ENCODE results near the gene PRAMEF8. TPM values are rescaled to one million over a fixed set of nuclear protein-coding genes. Genes with fewer than 3 reads are reported as not detected.
"Not testable (repeated sequence)": the region's sequence is repeated elsewhere in the genome, so short reads cannot be mapped to it uniquely, and the experiment has no call there.

Gene PRAMEF8
- total RNA-seq, 2 experiments from 2014 or later = not detected

GRCh38 chr1:13243536-13244263, 41.2 kb downstream of the PRAMEF8 start:
- not testable (repeated sequence) for H3K9me3 Mint-ChIP-seq; H3K27me3 Mint-ChIP-seq; ATAC-seq (ENCODE audit: low read depth); H3K27ac Mint-ChIP-seq; H3K36me3 Mint-ChIP-seq; DNase-seq; H3K4me3 Mint-ChIP-seq; H3K4me1 Mint-ChIP-seq
- POLR2A ChIA-PET = interaction anchor here (0.7 kb wide), 1 partner anchor 576 kb away, joined by 3 read pairs; no protein-coding TSS in a partner anchor

GRCh38 chr1:13239633-13240032, 45.3 kb downstream of the PRAMEF8 start:
- H3K4me3 Mint-ChIP-seq; POLR2A ChIA-PET; H3K36me3 Mint-ChIP-seq; DNase-seq; ATAC-seq (ENCODE audit: low read depth); H3K27me3 Mint-ChIP-seq; H3K27ac Mint-ChIP-seq; H3K4me1 Mint-ChIP-seq; H3K9me3 Mint-ChIP-seq: not testable (repeated sequence)

- POLR2A ChIA-PET; H3K4me1 Mint-ChIP-seq; H3K4me3 Mint-ChIP-seq; ATAC-seq (ENCODE audit: low read depth); H3K36me3 Mint-ChIP-seq; H3K27ac Mint-ChIP-seq; H3K9me3 Mint-ChIP-seq; H3K27me3 Mint-ChIP-seq; DNase-seq: not testable (repeated sequence)
Observed at GRCh38 chr1:13237572-13237971, 47.4 kb downstream of the PRAMEF8 start.

GRCh38 chr1:13234057-13234456, 50.9 kb downstream of the PRAMEF8 start:
- H3K27ac Mint-ChIP-seq; DNase-seq; H3K36me3 Mint-ChIP-seq; H3K4me1 Mint-ChIP-seq; ATAC-seq (ENCODE audit: low read depth); H3K27me3 Mint-ChIP-seq; POLR2A ChIA-PET; H3K9me3 Mint-ChIP-seq; H3K4me3 Mint-ChIP-seq: not testable (repeated sequence)

- H3K27me3 Mint-ChIP-seq; H3K4me1 Mint-ChIP-seq; DNase-seq; H3K36me3 Mint-ChIP-seq; POLR2A ChIA-PET; ATAC-seq (ENCODE audit: low read depth); H3K9me3 Mint-ChIP-seq; H3K4me3 Mint-ChIP-seq; H3K27ac Mint-ChIP-seq: not testable (repeated sequence)
Observed at GRCh38 chr1:13232056-13232455, 52.9 kb downstream of the PRAMEF8 start.

Other genes starting within 250 kb of the PRAMEF8 start
- not detected for gene PRAMEF27, start 228.6 kb downstream of the PRAMEF8 start, total RNA-seq
- gene HNRNPCL3, start 224.4 kb downstream of the PRAMEF8 start, total RNA-seq = not detected
- gene PRAMEF25, start 214.4 kb downstream of the PRAMEF8 start, total RNA-seq = not detected
- gene HNRNPCL2, start 168.3 kb downstream of the PRAMEF8 start, total RNA-seq = not detected
- not detected for gene PRAMEF26, start 129.1 kb downstream of the PRAMEF8 start, total RNA-seq
- gene HNRNPCL4, start 119.5 kb downstream of the PRAMEF8 start, total RNA-seq = not detected
- not detected for gene PRAMEF9, start 113.3 kb downstream of the PRAMEF8 start, total RNA-seq
- not detected for gene PRAMEF13, start 83.7 kb downstream of the PRAMEF8 start, total RNA-seq
- not detected for gene PRAMEF18, start 59.0 kb downstream of the PRAMEF8 start, total RNA-seq
- not detected for gene PRAMEF5, start 30.9 kb downstream of the PRAMEF8 start, total RNA-seq
- not detected for gene PRAMEF33, start 18.4 kb upstream of the PRAMEF8 start, total RNA-seq
- not detected for gene PRAMEF15, start 30.4 kb upstream of the PRAMEF8 start, total RNA-seq
- not detected for gene PRAMEF14, start 62.0 kb upstream of the PRAMEF8 start, total RNA-seq
- gene PRAMEF19, start 86.8 kb upstream of the PRAMEF8 start, total RNA-seq = not detected
- not detected for gene PRAMEF17, start 104.5 kb upstream of the PRAMEF8 start, total RNA-seq
- gene PRAMEF20, start 125.3 kb upstream of the PRAMEF8 start, total RNA-seq = not detected
- gene LRRC38, start 228.9 kb upstream of the PRAMEF8 start, total RNA-seq = not detected

Measured in activated naive CD8-positive, alpha-beta T cell treated with anti-CD3 and anti-CD28 coated beads, Interleukin-2, amount 10 ng/mL, durations not matched to agents 7 days and 5 days (primary cell).